ENCODE data around the gene MSH2.
"Not testable (repeated sequence)": the region's sequence is repeated elsewhere in the genome, so short reads cannot be mapped to it uniquely, and the experiment has no call there.

The MSH2 gene

DNA sequence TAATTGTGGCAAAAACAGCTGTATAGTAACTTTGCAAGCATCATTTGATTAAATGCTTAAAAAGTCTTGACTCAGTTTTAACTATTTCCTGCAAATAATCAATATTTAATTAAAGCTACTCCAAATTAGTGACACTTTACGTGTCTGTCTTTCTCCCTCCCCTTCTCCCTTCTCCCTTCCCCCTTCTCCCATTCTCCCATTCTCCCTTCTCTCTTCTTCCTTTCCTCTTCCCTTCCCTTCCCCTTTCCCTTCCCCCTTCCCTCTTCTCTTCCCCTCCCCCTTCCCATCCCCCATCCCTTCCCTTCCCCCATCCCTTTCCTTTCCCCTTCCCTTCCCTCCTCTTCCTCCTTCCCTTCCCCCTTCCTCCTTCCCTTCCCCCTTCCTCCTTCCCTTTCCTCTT lies 76.9 kb downstream of the MSH2 start:
- no peak for DNase-seq

DNA sequence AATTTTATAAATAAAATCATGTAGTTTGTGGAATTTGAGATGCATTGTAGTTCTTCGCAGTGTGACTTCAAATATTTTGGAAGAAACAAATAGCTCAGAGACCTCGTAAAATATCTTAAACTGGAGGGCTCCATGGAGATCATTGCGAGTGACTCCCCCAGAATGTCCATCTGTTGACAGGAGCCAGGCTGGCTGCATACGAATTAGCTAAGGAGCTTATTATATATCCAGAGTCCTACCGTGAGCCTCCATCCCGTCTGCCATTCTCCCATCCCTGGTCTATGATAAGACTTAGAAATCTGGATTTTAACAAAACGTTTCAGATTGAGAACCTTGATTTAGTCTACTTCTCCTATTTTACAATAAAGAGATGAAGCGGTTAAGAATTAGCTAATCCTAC lies 80.2 kb downstream of the MSH2 start:
- DNase-seq: no peak

DNA sequence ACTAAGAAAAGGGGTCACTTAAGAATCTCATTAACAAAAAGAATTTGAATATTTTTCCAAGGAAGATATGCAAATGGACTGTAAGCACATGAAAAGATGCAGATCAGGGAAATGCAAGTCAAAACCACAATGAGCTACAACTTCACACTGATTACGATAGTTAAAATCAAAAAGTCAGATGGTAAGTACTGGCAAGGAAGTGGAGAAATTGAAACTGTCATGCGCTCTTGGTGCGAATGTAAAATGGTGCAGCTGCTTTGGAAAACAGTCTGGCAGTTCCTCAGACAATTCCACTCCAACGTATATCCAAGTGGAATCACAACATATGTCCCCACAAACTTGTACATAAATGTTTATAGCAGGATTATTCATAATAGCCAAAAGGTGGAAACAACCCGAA lies 81.4 kb downstream of the MSH2 start:
- DNase-seq: no peak

DNA sequence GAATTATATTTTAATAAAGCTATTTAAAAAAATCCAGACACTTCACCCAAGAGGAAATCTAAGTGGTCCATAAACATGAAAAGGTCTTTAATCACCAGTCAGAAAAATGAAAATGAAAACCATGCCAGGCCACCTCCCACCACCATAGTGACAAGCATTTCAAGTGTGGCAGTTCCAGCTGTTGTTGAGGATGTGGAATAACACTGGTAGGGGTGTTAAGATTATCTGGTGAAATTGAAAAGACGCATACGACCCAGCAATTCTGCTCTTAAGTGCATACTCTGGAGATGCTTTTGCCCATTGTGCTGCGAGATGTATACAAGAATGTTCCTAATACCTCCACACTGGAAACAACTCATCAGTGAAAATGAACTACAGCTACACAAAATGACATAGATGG lies 82.2 kb downstream of the MSH2 start:
- no peak for DNase-seq

DNA sequence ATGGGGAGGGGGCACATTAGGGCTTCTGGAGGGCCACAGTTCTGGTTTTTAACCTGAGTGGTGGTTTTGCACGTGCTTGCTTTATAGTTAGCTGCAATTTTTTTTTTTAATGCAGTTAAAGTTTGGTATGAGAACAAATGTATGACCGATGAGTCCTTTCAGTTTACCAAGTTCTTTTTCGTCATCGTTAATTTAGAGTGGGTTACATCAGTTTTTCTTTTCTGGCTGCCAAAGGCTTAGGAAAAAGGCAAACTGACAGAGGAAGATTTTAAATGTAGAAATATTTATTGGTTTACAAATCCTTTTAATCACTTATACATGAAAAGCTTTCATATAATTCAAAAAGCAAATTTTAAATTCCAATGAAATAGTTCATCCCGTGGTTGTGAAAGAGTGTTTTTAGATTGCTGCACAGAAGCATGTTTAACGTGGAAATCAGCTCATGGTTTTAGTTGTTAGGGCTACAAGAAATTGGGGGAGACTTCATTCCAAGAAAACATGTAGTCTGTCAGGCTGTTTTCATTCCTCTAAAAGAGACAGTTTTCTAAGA lies 82.9 kb downstream of the MSH2 start:
- no peak for DNase-seq

DNA sequence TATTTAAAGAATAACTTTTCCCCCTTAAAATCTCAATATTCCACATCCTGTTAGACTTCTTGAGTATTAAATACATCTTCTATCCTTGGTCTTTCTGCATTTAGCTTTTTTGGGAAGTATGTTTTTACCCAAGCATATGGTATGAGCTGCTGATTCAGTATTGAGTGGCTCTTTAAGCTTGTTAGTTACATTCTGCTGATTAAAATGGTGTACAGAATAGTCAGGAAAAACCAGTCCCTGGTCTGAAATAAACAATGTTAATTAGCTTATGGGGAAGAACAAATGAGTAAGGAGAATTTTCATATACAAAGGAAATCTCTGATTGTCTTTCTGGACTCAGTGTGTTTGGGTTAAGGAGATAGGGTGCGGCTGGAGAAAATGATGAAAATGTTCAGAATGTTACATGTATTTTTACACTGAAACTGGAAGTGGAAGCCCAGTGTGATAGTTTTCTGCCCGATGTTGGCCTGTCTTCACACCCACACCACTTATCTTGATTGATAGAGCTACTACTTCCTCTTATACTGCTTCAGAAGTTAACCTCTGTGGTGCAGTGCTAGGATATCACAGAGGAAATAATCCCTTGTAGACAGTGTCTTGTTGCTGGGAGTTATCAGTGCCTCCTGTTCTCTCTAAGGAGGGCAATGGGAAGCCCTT lies 84.0 kb downstream of the MSH2 start:
- DNase-seq: no peak

DNA sequence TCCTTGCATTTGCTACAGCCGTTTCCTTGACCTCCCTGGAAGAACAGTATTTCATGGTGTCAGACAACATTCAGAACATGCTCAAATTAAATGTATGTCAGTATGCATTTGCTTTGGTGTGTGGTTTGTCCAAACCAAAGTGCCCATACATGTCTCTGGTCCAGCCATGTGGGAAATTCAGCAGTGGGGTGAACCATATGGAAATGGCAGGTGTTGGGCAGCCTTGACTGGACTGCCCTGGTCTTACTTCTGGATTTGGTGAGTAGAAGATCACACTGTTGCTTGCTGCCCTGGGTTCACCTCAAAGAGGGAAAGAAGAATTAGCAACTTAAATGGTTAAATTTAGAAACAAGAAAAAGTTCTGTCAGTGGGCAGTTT lies 84.5 kb downstream of the MSH2 start:
- DNase-seq: no peak

DNA sequence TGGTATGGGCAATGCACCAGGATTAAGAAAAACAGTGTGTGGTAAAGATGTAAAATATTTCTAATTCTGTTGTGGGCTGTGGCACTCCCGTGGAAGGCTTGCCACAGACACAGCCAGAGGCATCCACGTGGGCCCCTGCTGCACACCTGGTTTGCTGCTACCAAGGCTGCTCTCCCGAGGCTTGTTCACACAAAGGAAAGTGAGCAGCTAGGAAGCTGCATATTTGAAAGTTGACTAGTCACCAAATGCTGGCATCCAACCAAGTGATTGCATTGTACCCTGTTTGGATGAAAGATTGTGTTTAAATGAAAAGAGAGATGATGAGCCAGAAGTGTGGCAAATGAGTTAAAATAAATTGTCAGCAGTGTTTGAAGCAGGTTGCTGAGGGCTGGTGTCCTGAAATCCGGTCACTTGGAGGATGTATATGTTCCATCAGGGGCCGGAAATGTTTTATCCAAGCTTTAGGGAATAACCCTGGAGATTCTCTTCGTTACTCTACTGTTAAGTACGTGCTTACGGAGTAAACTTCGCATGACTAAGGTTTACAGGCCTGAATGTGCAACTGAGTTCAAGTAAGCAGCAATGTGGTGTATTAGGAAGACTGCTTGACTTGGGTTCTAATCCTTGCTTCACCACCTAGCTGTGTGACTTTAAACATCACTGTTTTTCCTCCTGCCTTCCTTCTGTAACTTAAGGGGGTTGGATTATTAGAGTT lies 86.1 kb downstream of the MSH2 start:
- DNase-seq: no peak

DNA sequence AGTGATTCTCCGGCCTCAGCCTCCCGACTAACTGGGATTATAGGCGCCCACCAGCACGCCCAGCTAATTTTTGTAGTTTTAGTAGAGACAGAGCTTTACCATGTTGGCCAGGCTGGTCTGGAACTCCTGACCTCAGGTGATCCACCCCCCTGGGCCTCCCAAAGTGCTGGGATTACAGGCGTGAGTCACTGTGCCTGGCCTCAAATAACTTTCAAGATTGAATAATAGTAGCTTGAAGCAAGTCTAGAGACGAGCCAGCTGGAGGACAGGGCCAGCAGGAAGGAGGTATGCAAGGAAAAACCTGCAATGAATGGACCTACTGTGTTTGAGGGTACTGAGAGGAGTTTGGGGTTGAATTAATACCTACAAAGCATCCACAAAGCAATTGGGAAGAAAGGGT lies 87.5 kb downstream of the MSH2 start:
- DNase-seq: no peak

DNA sequence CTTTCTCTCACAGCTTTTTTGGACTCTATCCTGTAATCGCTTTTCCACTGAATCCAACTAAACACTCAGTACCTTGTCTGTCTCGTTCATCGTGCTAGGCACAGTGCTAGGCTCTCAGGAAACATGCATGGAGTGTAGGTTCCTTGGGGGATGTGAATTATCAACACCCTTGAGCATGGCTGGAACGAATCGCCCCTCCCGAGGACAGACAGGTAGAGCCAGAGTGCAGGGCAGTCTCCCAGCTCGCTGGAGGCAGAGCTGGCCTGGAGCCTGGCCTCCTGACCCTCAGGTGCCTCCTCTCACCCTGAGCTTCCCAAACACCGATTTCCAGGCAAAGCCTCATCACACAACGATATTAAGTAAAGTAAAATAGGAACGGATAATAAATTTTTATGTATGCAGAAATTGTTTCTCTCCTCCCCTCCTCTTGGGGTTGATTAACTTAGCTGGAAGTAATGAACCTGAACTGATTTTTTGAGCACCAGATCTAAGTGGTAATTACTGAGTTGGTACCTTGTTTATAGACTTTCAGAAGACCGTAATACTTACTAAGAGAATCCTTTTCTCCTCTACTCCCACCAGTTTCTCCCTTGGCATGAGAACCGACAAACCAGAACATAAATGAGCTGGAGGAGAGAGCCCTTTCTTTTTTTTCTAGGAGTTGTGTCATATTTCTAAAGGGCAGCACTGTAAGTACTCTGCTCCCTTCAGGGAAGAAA lies 90.5 kb downstream of the MSH2 start:
- peak; percentile 20 for DNase-seq

DNA sequence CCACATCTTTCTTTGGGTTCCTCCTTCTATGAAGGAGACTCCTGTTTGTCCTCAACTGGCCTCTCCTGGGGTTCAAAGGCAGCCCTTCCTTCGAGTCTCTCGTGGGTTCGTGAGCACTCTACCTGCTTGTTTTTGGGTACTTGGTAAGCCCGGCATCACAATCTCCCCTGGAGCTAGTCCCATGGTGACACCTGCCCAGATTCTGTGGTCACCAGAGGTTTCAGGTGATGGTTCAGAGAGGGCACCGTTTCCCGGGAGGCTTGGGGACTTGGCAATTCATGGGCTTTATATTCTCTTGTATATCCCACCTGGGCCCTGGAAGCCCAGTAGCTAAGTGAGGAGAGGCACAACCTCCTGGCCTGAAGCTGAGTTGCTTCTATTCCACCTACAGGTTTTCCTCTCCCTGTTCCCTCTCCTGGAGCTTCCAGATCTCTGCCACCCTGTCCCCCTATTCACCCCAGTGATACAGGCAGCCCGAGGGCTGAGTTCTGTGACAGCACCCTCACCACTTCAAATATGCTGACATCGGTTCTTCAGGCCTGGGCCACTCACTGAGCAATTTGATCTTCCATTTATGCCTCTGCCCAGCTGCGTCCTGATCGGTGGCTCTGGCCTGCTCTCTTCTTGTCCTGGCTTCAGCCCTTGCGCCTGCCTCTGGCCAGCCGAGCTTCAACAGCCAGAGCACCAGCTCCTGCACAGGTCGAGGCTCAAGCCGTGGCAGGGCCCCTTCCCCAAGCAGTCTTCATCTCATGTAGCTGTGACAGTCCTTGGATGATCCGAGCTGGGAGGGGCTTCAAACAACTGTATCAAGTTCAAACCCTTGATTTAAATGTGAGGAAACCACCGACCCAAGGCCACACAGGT lies 91.5 kb downstream of the MSH2 start:
- DNase-seq: no peak

DNA sequence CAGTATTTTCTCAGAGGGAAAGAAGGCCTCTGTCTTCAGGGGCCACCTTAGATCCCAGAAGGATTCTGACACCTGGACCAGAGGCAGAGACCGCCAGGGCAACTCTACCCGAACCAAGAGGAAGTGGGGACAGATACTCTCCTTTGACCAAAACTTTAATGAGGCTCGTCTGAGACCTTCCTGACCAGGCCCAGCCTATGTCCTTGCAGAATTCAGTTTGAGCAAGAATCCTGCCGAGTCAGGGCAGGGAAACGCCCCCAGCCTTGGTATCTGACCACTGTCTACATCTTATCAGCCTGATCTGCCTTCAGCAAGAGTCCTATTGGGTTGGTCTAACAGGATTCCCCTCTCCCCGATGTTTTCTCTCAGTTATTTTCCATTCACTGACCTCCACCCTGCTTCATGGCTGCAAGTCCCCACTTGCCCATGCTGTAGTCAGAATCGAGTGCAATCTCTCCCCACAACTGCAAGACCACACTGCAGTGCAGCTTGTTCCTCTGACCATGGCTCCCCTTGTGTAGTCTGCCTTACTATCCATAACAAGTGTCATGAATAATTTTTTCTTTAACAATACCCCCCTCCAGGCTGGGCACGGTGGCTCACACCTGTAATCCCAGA lies 95.0 kb downstream of the MSH2 start:
- DNase-seq: no peak

DNA sequence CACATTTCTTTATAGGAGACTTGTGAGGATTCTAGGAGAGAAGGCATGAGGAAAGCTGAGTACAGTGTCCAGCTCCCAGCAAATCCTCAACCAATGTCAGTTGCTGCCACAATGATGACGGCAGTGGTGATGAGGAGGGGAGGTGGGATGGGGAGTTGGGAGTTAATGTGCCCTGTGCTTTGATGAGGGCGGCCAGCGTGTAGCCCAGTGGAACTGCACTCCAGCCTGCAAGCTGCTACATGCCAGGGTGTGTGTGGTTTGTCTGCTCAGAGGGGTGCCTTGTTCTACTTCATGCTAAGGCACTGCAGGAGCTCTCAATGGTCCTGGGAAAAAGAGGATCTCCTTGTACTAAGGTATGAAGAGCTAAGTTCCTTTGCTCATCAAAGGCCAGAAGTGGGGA lies 96.1 kb downstream of the MSH2 start:
- no peak for DNase-seq

DNA sequence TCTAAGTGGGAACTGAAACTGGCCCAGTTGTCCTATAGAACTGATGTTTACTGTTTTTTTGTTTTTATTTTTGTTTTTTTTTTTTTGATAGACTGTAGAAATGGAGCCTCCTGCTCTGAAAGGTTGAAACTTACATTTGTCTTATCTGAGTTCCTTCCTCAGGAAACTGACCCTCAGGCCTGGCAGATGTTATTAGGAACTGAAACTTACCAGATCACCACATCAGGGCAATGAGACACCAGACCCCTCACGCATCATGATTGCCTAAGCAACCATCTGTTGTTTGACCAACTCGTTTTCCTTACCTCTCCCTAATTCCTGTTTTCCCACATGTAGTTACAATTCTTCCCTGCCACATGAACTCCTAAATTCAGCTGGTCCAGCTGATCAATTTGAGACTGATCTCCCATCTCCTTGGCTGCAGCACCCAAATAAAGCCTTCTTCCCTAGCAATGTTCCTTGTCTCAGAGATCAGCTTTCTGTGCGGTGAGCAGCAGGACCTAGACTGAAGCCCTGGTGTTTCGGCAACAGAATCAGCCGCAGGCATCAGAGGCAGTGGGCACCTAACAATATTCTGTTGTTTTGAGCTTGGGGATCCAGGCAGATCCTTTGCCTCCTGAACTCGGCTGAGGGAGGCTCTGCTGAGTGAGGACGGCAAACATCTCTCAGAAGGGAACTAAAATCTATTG lies 96.8 kb downstream of the MSH2 start:
- no peak for DNase-seq

DNA sequence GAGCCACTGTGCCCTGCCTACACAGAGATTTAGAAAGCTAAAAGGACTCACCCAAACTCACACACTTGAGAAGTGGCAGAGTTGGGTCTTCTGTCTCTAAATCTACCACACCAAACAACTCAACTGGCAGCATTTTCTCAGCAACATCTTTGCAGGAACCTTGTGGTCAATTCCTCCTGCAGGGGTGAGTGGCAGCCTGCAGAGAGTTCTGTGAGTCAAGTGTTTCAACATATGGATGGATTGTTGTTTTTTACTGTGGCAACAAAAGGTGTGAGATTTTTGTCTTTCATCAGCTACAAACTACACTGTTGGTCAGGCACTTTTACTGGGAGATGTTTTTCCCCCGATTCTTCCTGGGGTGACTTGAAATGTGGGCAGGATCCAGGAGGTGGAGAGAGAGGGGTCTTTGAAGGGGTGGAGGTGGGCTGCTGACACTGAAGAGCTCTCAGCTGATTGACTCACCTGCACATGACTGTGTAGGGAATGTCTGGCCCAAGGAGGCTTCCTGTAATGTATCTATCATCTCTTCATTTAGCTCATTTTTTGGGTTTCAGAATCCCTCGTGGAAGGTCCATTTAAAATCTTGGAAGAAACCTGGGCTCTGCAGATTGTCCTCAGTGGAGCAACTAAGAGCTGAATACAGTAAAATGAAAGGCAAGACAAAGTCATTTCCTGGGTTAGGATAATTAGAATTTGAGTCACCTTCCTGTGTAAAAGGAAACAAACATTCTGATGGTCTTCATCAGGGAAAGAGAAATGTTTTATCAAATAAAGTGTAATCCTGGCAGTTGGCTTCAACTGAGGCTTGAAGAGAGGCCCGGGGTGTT lies 98.6 kb downstream of the MSH2 start:
- DNase-seq: no peak

DNA sequence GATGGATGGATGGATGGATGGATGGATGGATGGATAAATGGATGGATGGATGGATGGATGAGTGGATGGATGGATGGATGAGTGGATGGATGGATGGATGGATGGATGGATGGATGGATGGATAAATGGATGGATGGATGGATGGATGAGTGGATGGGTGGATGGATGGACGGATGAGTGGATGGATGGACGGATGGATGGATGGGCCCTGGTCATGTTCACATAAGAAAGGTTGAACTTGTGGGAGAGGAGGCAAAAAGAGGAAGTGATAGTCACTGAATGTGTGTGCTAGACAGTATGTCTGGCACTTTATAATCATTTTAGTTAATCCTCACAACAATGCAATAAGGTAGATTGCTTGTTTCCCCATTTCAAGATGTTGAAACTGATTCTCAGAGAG lies 99.5 kb downstream of the MSH2 start:
- not testable (repeated sequence) for DNase-seq

DNA sequence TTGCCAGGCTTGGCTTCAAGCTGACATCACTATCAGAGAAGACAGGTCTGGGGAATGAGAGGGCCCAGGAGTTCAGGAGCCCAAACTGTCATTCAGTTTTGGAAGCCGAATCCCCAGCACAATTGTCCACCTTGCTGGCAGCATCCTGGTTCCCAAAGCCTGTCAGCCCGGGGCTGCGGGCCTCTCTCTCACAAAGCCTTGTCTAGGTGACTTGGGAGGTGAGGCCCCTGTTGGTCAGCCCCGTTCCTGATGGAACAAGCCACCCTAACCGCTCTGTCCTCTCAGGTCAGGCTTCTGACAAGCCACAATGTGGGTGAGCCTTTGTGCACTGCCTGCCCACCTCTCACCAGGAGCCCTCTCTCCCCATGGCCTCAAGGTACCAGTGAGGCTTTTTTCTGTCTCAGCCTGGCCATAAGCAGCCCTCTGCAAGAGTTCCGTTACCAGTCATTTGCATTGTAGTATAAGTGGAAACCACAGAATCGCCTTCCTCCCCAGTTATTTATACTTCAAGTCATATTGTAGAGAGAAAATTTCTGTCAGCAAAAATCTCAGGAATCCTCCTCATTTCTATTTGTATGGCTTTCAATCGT lies 100.6 kb downstream of the MSH2 start:
- no peak for DNase-seq

DNA sequence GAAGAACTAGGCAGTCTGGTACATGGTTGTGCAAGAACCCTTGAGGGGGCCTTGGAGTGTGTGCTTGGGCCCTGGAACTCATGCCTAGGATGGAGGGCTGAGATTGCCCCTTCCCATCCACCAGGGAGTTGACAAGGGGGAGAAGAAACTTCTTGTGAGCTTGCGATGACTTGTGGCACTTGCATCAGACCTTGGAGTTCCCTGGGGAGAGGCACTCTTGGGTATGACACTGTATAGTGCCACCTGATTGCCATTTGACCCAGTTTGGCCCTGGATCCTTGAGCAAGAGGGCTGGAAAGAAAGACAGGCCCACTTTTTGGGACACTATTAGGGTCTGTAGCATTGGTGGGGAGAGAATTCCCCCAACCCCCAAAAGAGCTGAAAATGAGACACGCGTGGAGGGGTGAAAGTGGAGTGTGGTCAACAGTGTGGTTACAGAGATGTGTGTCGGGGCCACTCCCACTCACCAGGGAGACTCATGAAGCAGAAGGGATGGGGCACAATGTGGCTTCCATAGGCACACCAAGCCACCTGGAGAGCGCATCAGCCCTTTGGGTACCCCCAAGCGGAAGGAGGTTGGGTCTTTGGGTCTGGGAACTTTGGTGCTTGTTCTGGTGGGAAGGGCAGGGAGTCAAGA lies 101.3 kb downstream of the MSH2 start:
- DNase-seq: no peak

DNA sequence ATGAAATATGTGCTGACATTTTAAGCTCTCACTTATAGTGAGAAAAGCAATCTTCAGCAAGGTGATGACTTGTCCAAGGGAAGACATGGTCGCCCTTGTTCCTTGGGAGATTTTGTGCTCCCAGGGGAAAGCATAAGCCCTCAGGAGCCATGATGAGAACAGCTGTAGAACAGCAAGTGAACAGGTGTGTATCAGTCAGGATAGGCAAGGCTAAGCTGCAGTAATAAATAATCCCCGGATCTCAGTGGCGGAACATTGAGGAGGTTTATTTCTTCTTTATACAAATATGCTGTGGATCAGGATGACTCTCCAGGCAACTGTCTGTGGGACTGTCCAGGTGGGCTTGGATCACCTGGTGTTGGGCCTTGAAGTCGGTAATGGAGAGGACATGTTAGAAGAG lies 103.1 kb downstream of the MSH2 start:
- no peak for DNase-seq

DNA sequence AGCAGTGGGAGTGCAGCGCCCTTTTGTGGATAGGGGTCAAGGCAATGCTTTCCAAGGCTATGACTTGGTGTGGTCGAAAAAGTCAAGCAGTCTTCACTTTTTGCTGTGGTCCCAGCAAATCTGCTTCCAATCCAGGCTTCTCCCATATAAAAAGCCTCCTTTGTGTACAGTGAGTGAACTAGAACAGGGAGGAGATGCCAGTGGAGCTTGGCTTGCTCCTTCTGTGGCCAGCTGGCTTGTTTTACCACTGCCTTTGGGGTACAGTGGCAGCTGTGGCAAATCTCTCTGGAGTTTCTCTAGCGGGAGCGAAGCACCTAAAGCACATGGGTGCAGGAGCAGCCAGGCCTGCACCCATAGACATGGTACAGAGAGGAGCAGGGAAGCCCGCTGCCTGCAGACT lies 103.5 kb downstream of the MSH2 start:
- DNase-seq: no peak

Data from right kidney (tissue), 1 donor.